CD14-positive monocyte (primary cell): ENCODE measurements around the gene PCDHGA12. TPM values are rescaled to one million over a fixed set of nuclear protein-coding genes. Genes with fewer than 3 reads are reported as not detected.

Experiments used
- DNase-seq, 3 donors: peaks; one replicate each; pipeline ENCODE4 v3.0.0-alpha.2; 2011 to 2022
- H2AFZ ChIP-seq: 2 replicates; pipeline ENCODE4 v1.6.0; 2012; ENCODE audit warnings: mild to moderate bottlenecking, low read depth, low read length, inconsistent platforms; ENCODE audit not compliant: insufficient read depth, poor library complexity, severe bottlenecking
- H3K27ac ChIP-seq, 2 donors: 1 replicate in 1 of 2; 2 replicates in 1 of 2; pipeline ENCODE4 v1.5.1; 2012 to 2013; ENCODE audit warnings: low read length in 2 of 2, control low read depth in 1 of 2, inconsistent platforms in 1 of 2, low read depth in 1 of 2, mild to moderate bottlenecking in 1 of 2
- H3K27me3 ChIP-seq, 2 donors: one replicate each; pipeline versions ENCODE4 v1.6.0 to v1.6.1; 2011 to 2013; ENCODE audit warnings: low read length in 2 of 2; ENCODE audit not compliant: control insufficient read depth in 2 of 2, insufficient read depth in 2 of 2
- H3K36me3 ChIP-seq, 2 donors: replicated peaks in 1 of 2; 1 replicate in 1 of 2; 2 replicates in 1 of 2; pipeline versions ENCODE4 v1.5.1 to v1.6.1; 2012 to 2013; ENCODE audit warnings: low read length in 2 of 2, control low read depth in 1 of 2, inconsistent platforms in 1 of 2, mild to moderate bottlenecking in 1 of 2; ENCODE audit not compliant: insufficient read depth in 2 of 2, control insufficient read depth in 1 of 2
- H3K4me1 ChIP-seq, 2 donors: 1 replicate in 1 of 2; 2 replicates in 1 of 2; pipeline versions ENCODE4 v1.5.1 to v1.6.1; 2012 to 2013; ENCODE audit warnings: low read length in 2 of 2, control low read depth in 1 of 2, inconsistent platforms in 1 of 2, mild to moderate bottlenecking in 1 of 2, moderate library complexity in 1 of 2; ENCODE audit not compliant: insufficient read depth in 2 of 2, control insufficient read depth in 1 of 2
- H3K4me2 ChIP-seq: replicated peaks from 2 replicates; pipeline ENCODE3; 2012; ENCODE audit warnings: low read length, moderate library complexity, mild to moderate bottlenecking; ENCODE audit not compliant: poor library complexity, severe bottlenecking; ENCODE audit errors: extremely low read depth
- H3K4me3 ChIP-seq, 3 experiments: fragments of 200-600 bp in 1 of 3; sonication (generic) in 1 of 3; replicated peaks in 1 of 3; 1 replicate in 2 of 3; 2 replicates in 1 of 3; pipeline ENCODE4 v1.5.1; 2011 to 2013; ENCODE audit warnings: low read length in 3 of 3, mild to moderate bottlenecking in 3 of 3, control low read depth in 2 of 3, low read depth in 2 of 3, inconsistent platforms in 1 of 3, moderate library complexity in 1 of 3
- H3K79me2 ChIP-seq: 2 replicates; pipeline ENCODE4 v1.6.0; 2012; ENCODE audit warnings: mild to moderate bottlenecking, control low read depth, inconsistent platforms, low read length, moderate library complexity; ENCODE audit not compliant: insufficient read depth
- H3K9ac ChIP-seq: 2 replicates; pipeline ENCODE4 v1.6.0; 2017; ENCODE audit warnings: low read length, mild to moderate bottlenecking; ENCODE audit not compliant: insufficient read depth, poor library complexity, severe bottlenecking
- H3K9me3 ChIP-seq, 2 donors: replicated peaks in 1 of 2; 1 replicate in 1 of 2; 2 replicates in 1 of 2; pipeline versions ENCODE4 v1.5.1 to v1.6.1; 2012 to 2013; ENCODE audit warnings: low read length in 2 of 2, control low read depth in 1 of 2; ENCODE audit not compliant: control insufficient read depth in 1 of 2, insufficient read depth in 1 of 2
- H4K20me1 ChIP-seq: 2 replicates; pipeline ENCODE4 v1.6.0; 2012; ENCODE audit warnings: mild to moderate bottlenecking, low read length, control low read depth, moderate library complexity; ENCODE audit not compliant: insufficient read depth
- H3K27ac Mint-ChIP-seq, 7 donors: one replicate each; pipeline ENCODE4 v1.8.0; 2020; ENCODE audit warnings: mild to moderate bottlenecking in 7 of 7, mixed read lengths in 7 of 7, moderate library complexity in 6 of 7, inconsistent platforms in 2 of 7
- H3K27me3 Mint-ChIP-seq, 3 donors: one replicate each; pipeline ENCODE4 v1.8.0; 2021 to 2022; ENCODE audit warnings: low read depth in 3 of 3, mild to moderate bottlenecking in 3 of 3, mixed read lengths in 3 of 3, moderate library complexity in 3 of 3, inconsistent platforms in 1 of 3
- H3K36me3 Mint-ChIP-seq, 2 donors: one replicate each; pipeline ENCODE4 v1.8.0; 2020; ENCODE audit warnings: mixed read lengths in 2 of 2, inconsistent platforms in 1 of 2, mild to moderate bottlenecking in 1 of 2
- H3K4me1 Mint-ChIP-seq: one replicate; pipeline ENCODE4 v1.8.0; 2020; ENCODE audit warnings: mild to moderate bottlenecking, mixed read lengths
- H3K4me3 Mint-ChIP-seq, 2 donors: one replicate each; pipeline ENCODE4 v1.8.0; 2020; ENCODE audit warnings: mild to moderate bottlenecking in 2 of 2, mixed read lengths in 2 of 2, moderate library complexity in 1 of 2
- H3K9me3 Mint-ChIP-seq, 7 donors: one replicate each; pipeline ENCODE4 v1.8.0; 2020 to 2022; ENCODE audit warnings: mixed read lengths in 7 of 7, mild to moderate bottlenecking in 6 of 7, moderate library complexity in 6 of 7, inconsistent platforms in 2 of 7
- CTCF ChIP-seq: fragments of 200-600 bp; IDR thresholded peaks from one replicate; pipeline ENCODE4 v1.8.0; 2022; ENCODE audit warnings: antibody characterized with exemption, mild to moderate bottlenecking
- WGBS: methylation state at CpG from one replicate; pipeline ENCODE4 v1.1.5; 2013; ENCODE audit warnings: missing lambda C conversion rate; ENCODE audit not compliant: insufficient coverage; 5-methylcytosine and 5-hydroxymethylcytosine counted together
- intact Hi-C, 2 donors: fragments of 100-400 bp; cut with micrococcal nuclease; formaldehyde crosslinking; loops; one replicate each; pipeline versions ENCODE4 v1.15.0 to v1.15.1; 2023
- polyA plus RNA-seq, 3 donors: library from polyadenylated mRNA; depleted of rRNA in 1 of 3; unstranded in 2 of 3; stranded (reverse) in 1 of 3; fragments of 300-500 nt in 2 of 3; fragments of >200 nt in 1 of 3; fragmentation: Illumina TruSeq in 2 of 3; gene quantifications; 1 replicate in 2 of 3; 2 replicates in 1 of 3; pipeline ENCODE4 v1.2.3, GENCODE V29; 2012 to 2021

Gene PCDHGA12
- polyA plus RNA-seq, 3 donors, result 0.01 TPM; not detected in 2

- peaks cover 0 to 28% (median 6%) of the 10 kb centered on the region in 7 donors for H3K9me3 Mint-ChIP-seq
- no peak for TF ChIP-seq CTCF
- Histone ChIP-seq H3K36me3 (no peaks in the 10 kb centered on the region), H3K4me1 (peaks cover 19 to 25% of the 10 kb centered on the region in 2 donors), H3K27me3 (peaks cover 50 to 78% of the 10 kb centered on the region in 2 donors), H3K4me2 (no peak overlapping the region), H4K20me1 (no peaks in the 10 kb centered on the region), H3K4me3 (no peak overlapping the region), H3K9ac (no peak overlapping the region), H3K79me2 (no peaks in the 10 kb centered on the region), H3K27ac (no peak overlapping the region), H3K9me3 (peaks cover 0 to 20% of the 10 kb centered on the region in 2 donors), H2AFZ (no peak overlapping the region)
- 65% methylated on average over 9 of the region's 13 CpGs for WGBS
- peaks cover 49 to 72% (median 70%) of the 10 kb centered on the region in 3 donors for H3K27me3 Mint-ChIP-seq
- peaks cover 27% of the 10 kb centered on the region for H3K4me1 Mint-ChIP-seq
- no peak for DNase-seq
- intact Hi-C loops, result no loop called here
- peak overlapping the region in 1 of 2 donors; percentile 98 for H3K4me3 Mint-ChIP-seq
- peaks cover 7 to 10% of the 10 kb centered on the region in 2 donors for H3K36me3 Mint-ChIP-seq
- no peak overlapping the region for H3K27ac Mint-ChIP-seq
Measured at GRCh38 chr5:141477815-141478214, 47.5 kb downstream of the PCDHGA12 start.

- WGBS, result 36% methylated on average over 18 of the region's 20 CpGs
- Mint-ChIP-seq H3K27ac (no peak overlapping the region), H3K9me3 (peaks cover 0 to 28% (median 6%) of the 10 kb centered on the region in 7 donors), H3K4me3 (peak overlapping the region in 1 of 2 donors; percentile 98), H3K36me3 (peaks cover 7 to 10% of the 10 kb centered on the region in 2 donors), H3K4me1 (peaks cover 27% of the 10 kb centered on the region), H3K27me3 (peaks cover 55 to 78% (median 76%) of the 10 kb centered on the region in 3 donors)
- no peak for DNase-seq
- H4K20me1 ChIP-seq, result no peaks in the 10 kb centered on the region
- peaks cover 56 to 83% of the 10 kb centered on the region in 2 donors for H3K27me3 ChIP-seq
- H3K4me1 ChIP-seq, result peaks cover 19 to 25% of the 10 kb centered on the region in 2 donors
- H3K9me3 ChIP-seq, result peaks cover 0 to 20% of the 10 kb centered on the region in 2 donors
- no peak overlapping the region for H3K9ac ChIP-seq
- no peak overlapping the region for H2AFZ ChIP-seq
- no peaks in the 10 kb centered on the region for H3K36me3 ChIP-seq
- no peak overlapping the region for H3K4me2 ChIP-seq
- no peak overlapping the region for H3K4me3 ChIP-seq
- no peak for TF ChIP-seq CTCF
- intact Hi-C loops, result no loop called here
- H3K27ac ChIP-seq, result no peak overlapping the region
- H3K79me2 ChIP-seq, result no peaks in the 10 kb centered on the region
Measured at GRCh38 chr5:141478321-141478945, 48.1 kb downstream of the PCDHGA12 start.
